B cell (primary cell): ENCODE measurements around the gene IL4R. TPM values are rescaled to one million over a fixed set of nuclear protein-coding genes. Genes with fewer than 3 reads are reported as not detected.

Experiments
- ATAC-seq: fragments of 200-7000 bp; cut with Tn5 transposase; one replicate; pipeline ENCODE4 v1.10.0; 2021; ENCODE audit warnings: low read depth, mild to moderate bottlenecking, moderate number of reproducible peaks, moderate library complexity
- CTCF ChIA-PET: fragments of 350-600 bp; sonication (Branson Sonifier 250); formaldehyde crosslinking; loops from one replicate; lab custom pipeline; 2021; ENCODE audit warnings: antibody characterized with exemption, inconsistent platforms; lab: Charles Lee
- POLR2A ChIA-PET: fragments of 350-600 bp; sonication (Branson Sonifier 250); formaldehyde crosslinking; loops from one replicate; lab custom pipeline; 2021; ENCODE audit warnings: antibody characterized with exemption; lab: Charles Lee
- DNase-seq: peaks from one replicate; pipeline ENCODE4 v3.0.0; 2013
- H2AFZ ChIP-seq: 2 replicates; pipeline ENCODE4 v1.6.1; 2012; ENCODE audit warnings: mild to moderate bottlenecking, low read depth, low read length; ENCODE audit not compliant: insufficient read depth, poor library complexity, severe bottlenecking
- H3K27ac ChIP-seq, 2 donors: 1 replicate in 1 of 2; 2 replicates in 1 of 2; pipeline ENCODE4 v1.5.1; 2012 to 2013; ENCODE audit warnings: low read length in 2 of 2, mild to moderate bottlenecking in 2 of 2, moderate library complexity in 1 of 2
- H3K27me3 ChIP-seq, 4 experiments: fragments of 200-600 bp in 1 of 4; sonication (generic) in 1 of 4; replicated peaks in 1 of 4; 1 replicate in 2 of 4; 2 replicates in 2 of 4; pipeline versions ENCODE4 v1.6.1 to v1.7.0; 2013 to 2016; ENCODE audit warnings: low read length in 3 of 4, mild to moderate bottlenecking in 2 of 4, mixed read lengths in 1 of 4, moderate library complexity in 1 of 4; ENCODE audit not compliant: insufficient read depth in 4 of 4, control insufficient read depth in 3 of 4; ENCODE audit errors: control extremely low read depth in 1 of 4
- H3K36me3 ChIP-seq, 2 experiments: replicated peaks in 1 of 2; 1 replicate in 1 of 2; 2 replicates in 1 of 2; pipeline versions ENCODE4 v1.6.1 to v1.7.1; 2013; ENCODE audit warnings: low read length in 1 of 2; ENCODE audit not compliant: insufficient read depth in 2 of 2, control insufficient read depth in 1 of 2; ENCODE audit errors: control extremely low read depth in 1 of 2, extremely low read depth in 1 of 2
- H3K4me1 ChIP-seq, 2 donors: fragments of 200-600 bp in 1 of 2; sonication (generic) in 1 of 2; 1 replicate in 1 of 2; 2 replicates in 1 of 2; pipeline versions ENCODE4 v1.5.1 to v1.6.1; 2013 to 2017; ENCODE audit warnings: low read length in 2 of 2; ENCODE audit not compliant: control insufficient read depth in 2 of 2, insufficient read depth in 2 of 2
- H3K4me2 ChIP-seq: replicated peaks from 2 replicates; pipeline ENCODE3; 2012; ENCODE audit warnings: mild to moderate bottlenecking, low read depth, low read length; ENCODE audit not compliant: poor library complexity, severe bottlenecking
- H3K4me3 ChIP-seq, 5 experiments: fragments of 200-600 bp in 1 of 5; sonication (generic) in 1 of 5; 1 replicate in 3 of 5; 2 replicates in 2 of 5; pipeline versions ENCODE4 v1.5.1 to v1.7.0; 2011 to 2016; ENCODE audit warnings: low read length in 4 of 5, mild to moderate bottlenecking in 4 of 5, low read depth in 2 of 5, control low read depth in 1 of 5, moderate library complexity in 1 of 5; ENCODE audit not compliant: insufficient read depth in 1 of 5; ENCODE audit errors: control extremely low read depth in 1 of 5, extremely low read depth in 1 of 5
- H3K79me2 ChIP-seq: fragments of 200-600 bp; sonication (generic); one replicate; pipeline ENCODE4 v1.6.0; 2016; ENCODE audit warnings: low read length; ENCODE audit not compliant: control insufficient read depth, insufficient read depth
- H3K9ac ChIP-seq: fragments of 200-600 bp; sonication (generic); 2 replicates; pipeline ENCODE4 v1.6.1; 2017; ENCODE audit warnings: mild to moderate bottlenecking, low read length, moderate library complexity
- H3K9me3 ChIP-seq, 3 donors: one replicate each; pipeline versions ENCODE4 v1.6.1 to v1.7.1; 2013; ENCODE audit warnings: low read length in 2 of 3; ENCODE audit not compliant: control insufficient read depth in 2 of 3, insufficient read depth in 1 of 3; ENCODE audit errors: control extremely low read depth in 1 of 3
- H4K20me1 ChIP-seq: 2 replicates; pipeline ENCODE4 v1.6.0; 2012; ENCODE audit warnings: mild to moderate bottlenecking, low read length; ENCODE audit not compliant: insufficient read depth, control insufficient read depth, poor library complexity, severe bottlenecking
- H3K27ac Mint-ChIP-seq: one replicate; pipeline ENCODE4 v1.8.0; 2021; ENCODE audit warnings: mixed read lengths
- H3K27me3 Mint-ChIP-seq: one replicate; pipeline ENCODE4 v1.8.0; 2021; ENCODE audit warnings: mixed read lengths
- H3K4me1 Mint-ChIP-seq: one replicate; pipeline ENCODE4 v1.8.0; 2021; ENCODE audit warnings: mixed read lengths
- H3K4me3 Mint-ChIP-seq: one replicate; pipeline ENCODE4 v1.8.0; 2021; ENCODE audit warnings: mixed read lengths
- H3K9me3 Mint-ChIP-seq: one replicate; pipeline ENCODE4 v1.8.0; 2022; ENCODE audit warnings: mixed read lengths; ENCODE audit not compliant: insufficient read depth
- CTCF ChIP-seq: fragments of 200-600 bp; IDR thresholded peaks from one replicate; pipeline ENCODE4 v1.8.0; 2022; ENCODE audit warnings: antibody characterized with exemption, mild to moderate bottlenecking
- EZH2 ChIP-seq: IDR thresholded peaks from 2 replicates; pipeline ENCODE4 v1.6.1; 2012; ENCODE audit warnings: borderline replicate concordance, low read depth, mild to moderate bottlenecking, moderate library complexity, low read length; ENCODE audit not compliant: insufficient read depth, poor library complexity, severe bottlenecking
- WGBS: methylation state at CpG from one replicate; pipeline ENCODE4 v1.1.5; 2013; ENCODE audit warnings: missing lambda C conversion rate; ENCODE audit not compliant: insufficient coverage; 5-methylcytosine and 5-hydroxymethylcytosine counted together
- intact Hi-C: fragments of 100-400 bp; cut with micrococcal nuclease; formaldehyde crosslinking; loops from one replicate; pipeline ENCODE4 v1.10.0; 2022
- polyA plus RNA-seq: library from polyadenylated mRNA; depleted of rRNA; stranded (reverse); fragments of >200 nt; gene quantifications from 2 replicates; pipeline ENCODE4 v1.2.3, GENCODE V29; 2012
- total RNA-seq, 2 donors: library from RNA; stranded (reverse); fragments of 120-200 nt in 1 of 2; gene quantifications; 1 replicate in 1 of 2; 2 replicates in 1 of 2; pipeline versions ENCODE4 v1.2.3 to v1.2.4, GENCODE V29; 2013 to 2022

Gene IL4R
- total and polyA plus RNA-seq, 2 donors (not counting 1 experiment from before 2014, with no cell fraction given): 311 to 966 TPM

- peak overlapping the region; percentile 23 for H3K4me2 ChIP-seq
- peak overlapping the region; percentile 41 for H3K27ac Mint-ChIP-seq
- ATAC-seq (no peak), DNase-seq (no peak)
- H2AFZ ChIP-seq: no peak overlapping the region
- TF ChIP-seq CTCF: no peak
- TF ChIP-seq EZH2: no peak
- no peaks in the 10 kb centered on the region for H3K27me3 ChIP-seq
- H3K9me3 Mint-ChIP-seq: no peaks in the 10 kb centered on the region
- ChIA-PET CTCF (interaction anchor here (1.0 to 13.3 kb wide), 4 partner anchors 21 to 85 kb away, joined by 3 to 172 read pairs (median 5); no protein-coding TSS in a partner anchor), POLR2A (interaction anchor here (1.6 kb wide), 1 partner anchor 117 kb away, joined by 4 read pairs; the partner anchor contains the start of gene KDM8)
- peaks cover 99% of the 10 kb centered on the region for H3K79me2 ChIP-seq
- H3K9me3 ChIP-seq: no peaks in the 10 kb centered on the region
- peaks cover 0 to 74% of the 10 kb centered on the region in 2 experiments for H3K36me3 ChIP-seq
- 93% methylated on average over 7 of the region's 12 CpGs for WGBS
- peak overlapping the region in 1 of 2 donors; percentile 64 for H3K27ac ChIP-seq
- H3K4me1 Mint-ChIP-seq: peaks cover 87% of the 10 kb centered on the region
- H3K27me3 Mint-ChIP-seq: no peaks in the 10 kb centered on the region
- peaks cover 79 to 92% of the 10 kb centered on the region in 2 donors for H3K4me1 ChIP-seq
- intact Hi-C loops: loop anchor here (2.0 kb wide), 1 partner anchor 18 kb away; no protein-coding TSS in a partner anchor
- no peak overlapping the region for H3K9ac ChIP-seq
- H3K4me3 Mint-ChIP-seq: peak overlapping the region; percentile 57
- peaks cover 99% of the 10 kb centered on the region for H4K20me1 ChIP-seq
- no peak overlapping the region for H3K4me3 ChIP-seq
These were observed 6.7 kb downstream of the IL4R start for GRCh38 chr16:27320261-27321012.
